Measurements from ENCODE around the gene TIMM29. TPM values are rescaled to one million over a fixed set of nuclear protein-coding genes. Genes with fewer than 3 reads are reported as not detected.
"Not testable (repeated sequence)": the region's sequence is repeated elsewhere in the genome, so short reads cannot be mapped to it uniquely, and the experiment has no call there.

Gene TIMM29
- total RNA-seq, 2 donors from 2014 or later = 23.0 to 24.6 TPM

DNA sequence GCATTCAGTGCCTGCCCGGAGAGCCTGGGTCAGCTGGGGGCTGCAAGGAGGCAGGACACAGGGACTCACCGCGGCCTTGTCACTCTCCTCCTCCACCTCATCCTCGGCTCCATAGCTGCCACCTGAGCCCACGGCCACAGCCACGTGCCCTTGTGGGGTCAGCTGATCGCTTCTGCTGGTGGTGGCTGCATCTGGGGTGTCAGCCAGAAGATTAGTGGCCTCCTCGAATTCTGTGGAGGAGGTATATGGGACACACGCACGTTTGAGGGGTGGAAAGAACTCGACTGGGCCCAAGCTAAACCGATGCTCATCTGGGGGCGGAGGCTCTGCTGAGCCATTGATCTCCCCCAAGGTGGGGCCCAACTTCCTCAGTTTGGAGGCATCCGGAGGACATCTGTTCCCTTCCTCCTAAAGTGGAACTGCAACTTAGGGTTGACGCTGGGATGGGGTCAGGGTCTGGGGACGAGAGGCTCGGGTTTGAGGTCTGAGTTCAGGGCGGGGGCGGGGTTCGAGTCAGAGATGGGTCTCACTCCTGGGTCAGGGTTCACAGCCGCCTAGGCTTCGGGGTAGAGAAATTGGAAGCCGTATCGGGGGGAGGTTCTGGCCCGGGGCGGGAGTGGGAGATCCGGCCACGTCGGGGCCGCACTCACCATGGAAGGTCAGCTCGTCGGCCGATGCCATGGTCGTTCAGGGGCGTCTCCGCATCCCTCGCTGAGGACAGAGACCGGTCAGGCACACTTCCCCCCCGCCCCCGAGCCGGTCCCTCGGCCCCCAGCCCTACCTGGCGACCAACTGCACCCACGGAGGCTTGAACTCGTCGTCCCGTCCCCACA lies 665 bp upstream of the TIMM29 start:
- intact Hi-C loops (cut with DNase I, micrococcal nuclease) = no loop called here
- no peak for DNase-seq
- ATAC-seq = peak; percentile 1

- intact Hi-C loops (cut with DNase I, micrococcal nuclease) = no loop called here
- ATAC-seq = peak; percentile 9
- peak; percentile 32 to 42 for DNase-seq
These were observed 787 bp downstream of the TIMM29 start for GRCh38 chr19:10929402-10929794.

DNA sequence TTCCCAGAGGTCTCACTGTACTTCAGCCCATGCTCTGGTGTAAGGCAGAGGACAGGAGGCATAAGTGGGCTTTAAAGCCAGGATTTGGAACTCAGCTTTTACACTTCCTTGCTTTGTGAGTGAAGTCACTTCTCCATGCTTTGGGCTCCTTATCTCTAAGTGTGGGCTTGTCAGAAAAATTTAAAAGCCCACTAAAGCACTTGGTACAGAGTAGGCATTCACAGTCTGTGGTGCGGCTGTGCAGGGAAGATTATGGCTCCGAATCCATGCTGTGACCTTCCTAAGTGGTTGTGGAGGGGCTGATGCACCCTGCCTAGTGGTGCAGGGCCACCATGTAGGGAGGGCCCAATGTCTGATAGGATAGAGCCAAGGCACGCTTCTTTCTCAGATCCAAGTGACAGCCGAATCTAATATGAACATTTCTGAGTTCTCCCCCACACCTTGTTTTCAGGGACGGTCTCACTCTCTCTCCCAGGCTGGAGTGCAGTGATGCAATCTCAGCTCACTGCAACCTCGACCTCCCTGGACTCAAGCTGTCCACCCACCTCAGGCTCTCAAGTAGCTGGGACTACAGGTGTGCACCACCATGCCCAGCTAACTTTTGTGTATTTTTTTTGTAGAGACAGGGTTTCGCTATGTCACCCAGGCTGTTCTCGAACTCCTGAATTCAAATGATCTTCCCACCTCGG lies 6.9 kb downstream of the TIMM29 start:
- no peak for DNase-seq
- intact Hi-C loops (cut with DNase I, micrococcal nuclease) = no loop called here
- no peak for ATAC-seq

GRCh38 chr19:10936661-10937084 lies 8.1 kb downstream of the TIMM29 start:
- DNase-seq = peak; percentile 36 to 42
- intact Hi-C loops (cut with DNase I, micrococcal nuclease) = no loop called here
- peak; percentile 54 for ATAC-seq

- DNase-seq; intact Hi-C loops (cut with DNase I, micrococcal nuclease): not testable (repeated sequence)
- peak; percentile 47 for ATAC-seq
These were observed 13.0 kb downstream of the TIMM29 start for GRCh38 chr19:10941649-10942048.

DNA sequence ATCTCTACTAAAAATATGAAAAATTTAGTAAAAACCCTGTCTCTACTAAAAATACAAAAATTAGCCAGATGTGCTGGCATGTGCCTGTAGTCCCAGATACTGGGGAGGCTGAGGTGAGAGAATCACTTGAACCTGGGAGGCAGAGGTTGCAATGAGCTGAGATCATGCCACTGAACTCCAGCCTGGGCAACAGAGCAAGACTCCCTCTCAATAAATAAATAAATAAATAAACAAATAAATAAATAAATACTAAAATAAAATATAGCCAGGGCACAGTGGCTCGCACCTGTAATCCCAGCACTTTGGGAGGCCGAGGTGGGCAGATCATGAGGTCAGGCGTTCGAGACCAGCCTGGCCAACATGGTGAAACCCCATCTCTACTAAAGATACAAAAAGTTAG lies 14.8 kb downstream of the TIMM29 start:
- DNase-seq; intact Hi-C loops (cut with DNase I, micrococcal nuclease): not testable (repeated sequence)

GRCh38 chr19:10945264-10945663 lies 16.7 kb downstream of the TIMM29 start:
- DNase-seq = no peak
- intact Hi-C loops (cut with DNase I, micrococcal nuclease) = no loop called here
- no peak for ATAC-seq

More for the DNA sequence above, 14.8 kb downstream of the TIMM29 start:
- not testable (repeated sequence) for ATAC-seq

DNA sequence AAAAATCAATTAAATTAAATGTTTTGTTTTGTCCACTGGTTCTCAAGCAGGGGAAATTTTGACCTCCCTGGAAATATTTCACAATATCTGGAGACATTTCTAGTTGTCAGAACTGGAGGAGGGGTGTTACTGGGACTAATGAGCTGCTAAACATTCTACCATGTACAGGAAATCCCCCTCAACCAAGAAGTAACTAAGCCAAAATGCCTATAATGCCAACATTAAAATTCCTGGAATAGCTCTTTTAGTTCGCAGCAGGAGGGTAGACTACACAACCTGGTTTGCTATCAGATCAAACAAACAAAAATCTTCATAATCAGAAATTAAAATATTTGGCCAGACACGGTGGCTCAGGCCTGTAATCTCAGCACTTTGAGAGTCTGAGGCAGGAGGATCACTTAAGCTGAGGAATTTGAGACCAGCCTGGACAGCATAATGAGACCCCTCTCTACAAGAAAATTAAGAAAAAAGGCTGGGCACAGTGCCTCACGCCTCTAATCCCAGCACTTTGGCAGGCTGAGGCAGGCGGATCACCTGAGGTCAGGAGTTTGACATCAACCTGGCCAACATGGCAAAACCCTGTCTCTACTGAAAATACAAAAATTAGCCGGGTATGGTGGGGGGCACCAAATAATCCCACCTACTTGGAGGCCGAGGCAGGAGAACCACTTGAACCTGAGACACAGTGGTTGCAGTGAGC lies 18.5 kb downstream of the TIMM29 start:
- DNase-seq = no peak
- intact Hi-C loops (cut with DNase I, micrococcal nuclease) = no loop called here
- no peak for ATAC-seq

DNA sequence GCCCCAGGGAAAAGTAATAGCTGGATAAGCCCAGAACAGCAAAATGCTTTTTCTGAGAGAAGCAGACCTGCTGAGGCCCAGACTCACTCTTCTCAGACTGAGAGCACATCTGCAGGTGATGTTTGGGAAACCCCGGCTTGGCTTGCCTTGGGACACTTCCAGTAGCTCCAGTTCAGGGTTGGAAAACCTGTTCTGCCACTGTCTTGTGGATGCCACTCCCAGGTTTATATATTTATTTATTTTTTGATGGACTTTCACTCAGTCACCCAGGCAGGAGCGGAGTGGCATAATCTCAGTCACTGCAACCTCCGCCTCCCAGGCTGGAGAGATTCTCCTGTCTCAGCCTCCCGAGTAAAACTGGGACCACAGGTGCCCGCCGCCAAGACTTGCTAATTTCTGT lies 24.2 kb downstream of the TIMM29 start:
- peak; percentile 97 for ATAC-seq
- intact Hi-C loops (cut with DNase I, micrococcal nuclease) = no loop called here
- DNase-seq = peak; percentile 73 to 84

- ATAC-seq; intact Hi-C loops (cut with DNase I, micrococcal nuclease): not testable (repeated sequence)
These were observed 30.8 kb downstream of the TIMM29 start for GRCh38 chr19:10959277-10959968.

GRCh38 chr19:10960314-10961072 lies 31.9 kb downstream of the TIMM29 start, which contains the start of gene SMARCA4:
Gene SMARCA4, plus strand, starts transcription at chr19:10961030. Its CDS starts 23,122 bp downstream, at chr19:10984152.
- intact Hi-C loops (cut with DNase I, micrococcal nuclease) = no loop called here
- DNase-seq (peak; percentile 94 to 98), ATAC-seq (peak; percentile 95)

More at GRCh38 chr19:10959277-10959968, 30.8 kb downstream of the TIMM29 start:
- DNase-seq = not testable (repeated sequence)

DNA sequence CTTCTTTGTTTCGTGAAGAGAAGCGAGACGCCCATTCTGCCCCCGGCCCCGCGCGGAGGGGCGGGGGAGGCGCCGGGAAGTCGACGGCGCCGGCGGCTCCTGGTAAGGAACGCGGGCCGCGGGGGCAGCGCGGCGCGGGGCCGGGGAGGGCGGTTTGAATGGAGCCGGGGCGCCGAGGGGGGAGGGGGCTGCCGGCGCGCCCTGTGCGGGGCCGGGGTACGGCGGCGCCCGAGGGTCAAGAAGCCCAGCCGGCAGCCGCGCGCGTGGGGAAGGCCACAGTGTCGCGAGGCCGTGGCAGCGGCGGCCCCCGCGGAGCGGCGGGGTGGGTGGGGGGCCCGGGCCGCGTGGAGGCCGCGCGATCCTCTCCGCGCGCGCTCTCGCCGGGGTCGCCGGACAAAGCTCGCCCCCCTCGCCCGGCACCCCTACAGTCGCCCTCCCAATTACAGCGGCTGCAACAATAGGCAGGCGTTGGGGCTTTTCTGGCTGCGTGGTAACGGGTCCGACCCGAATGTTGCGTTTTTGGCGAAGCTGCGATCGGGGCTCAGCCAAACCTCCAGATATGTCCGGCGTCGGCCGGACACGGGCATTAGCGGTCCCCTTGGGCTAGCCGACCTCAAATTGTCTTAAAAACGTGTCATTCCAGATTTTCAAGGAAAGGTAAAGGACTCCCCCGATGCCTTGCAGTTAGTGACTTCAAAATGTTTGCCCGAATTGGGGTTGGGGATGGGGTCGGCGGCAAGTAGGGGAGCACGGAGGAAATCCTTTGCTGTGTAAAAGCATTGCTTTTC lies 32.7 kb downstream of the TIMM29 start:
- intact Hi-C loops (cut with DNase I, micrococcal nuclease) = no loop called here
- peak in 1 of 2 donors; percentile 50 for DNase-seq
- ATAC-seq = peak; percentile 30

- no peak for ATAC-seq
- DNase-seq = no peak
- intact Hi-C loops (cut with DNase I, micrococcal nuclease) = no loop called here
These were observed 34.3 kb downstream of the TIMM29 start for GRCh38 chr19:10962863-10963262.

DNA sequence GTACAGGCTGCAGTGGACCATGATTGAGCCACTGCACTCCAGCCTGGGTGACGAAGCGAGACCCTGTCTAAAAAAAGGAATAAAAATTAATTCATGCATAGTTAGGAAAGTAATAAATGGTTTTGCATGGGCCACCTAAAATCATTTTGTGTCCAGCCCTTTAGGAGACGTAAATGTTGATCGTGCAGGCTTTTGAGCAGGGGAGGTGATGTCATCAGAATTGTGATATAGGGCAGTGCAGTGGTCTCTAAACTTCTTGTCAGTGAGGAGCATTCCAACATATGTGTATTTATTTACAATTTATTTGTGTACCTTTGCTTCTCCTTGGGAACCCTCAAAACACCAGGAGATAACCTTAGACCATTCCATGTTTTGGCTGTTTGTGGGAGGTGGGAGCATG lies 35.3 kb downstream of the TIMM29 start:
- intact Hi-C loops (cut with DNase I, micrococcal nuclease) = no loop called here
- ATAC-seq (no peak), DNase-seq (no peak)

- intact Hi-C loops (cut with DNase I, micrococcal nuclease) = no loop called here
- DNase-seq = no peak
- no peak for ATAC-seq
These were observed 36.3 kb downstream of the TIMM29 start for GRCh38 chr19:10964903-10965302.

DNA sequence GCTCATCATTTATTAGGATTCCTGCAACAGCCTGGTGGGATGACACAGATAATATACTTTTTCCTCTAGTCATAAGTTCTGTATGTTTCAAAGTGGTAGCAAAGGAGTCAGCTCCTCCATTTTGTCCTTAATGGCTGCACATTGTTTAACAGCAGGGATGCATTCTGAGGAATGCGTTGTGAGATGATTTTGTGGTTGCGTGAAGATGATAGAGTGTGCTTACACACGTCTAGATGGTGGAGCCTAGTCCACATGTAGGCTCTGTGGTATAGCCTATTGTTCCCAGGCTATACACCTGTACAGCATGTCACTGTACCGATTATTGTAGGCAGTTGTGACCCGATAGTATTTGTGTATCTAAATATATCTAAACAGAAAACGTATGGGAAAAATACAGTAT lies 36.8 kb downstream of the TIMM29 start:
- ATAC-seq = no peak
- intact Hi-C loops (cut with DNase I, micrococcal nuclease) = no loop called here

DNA sequence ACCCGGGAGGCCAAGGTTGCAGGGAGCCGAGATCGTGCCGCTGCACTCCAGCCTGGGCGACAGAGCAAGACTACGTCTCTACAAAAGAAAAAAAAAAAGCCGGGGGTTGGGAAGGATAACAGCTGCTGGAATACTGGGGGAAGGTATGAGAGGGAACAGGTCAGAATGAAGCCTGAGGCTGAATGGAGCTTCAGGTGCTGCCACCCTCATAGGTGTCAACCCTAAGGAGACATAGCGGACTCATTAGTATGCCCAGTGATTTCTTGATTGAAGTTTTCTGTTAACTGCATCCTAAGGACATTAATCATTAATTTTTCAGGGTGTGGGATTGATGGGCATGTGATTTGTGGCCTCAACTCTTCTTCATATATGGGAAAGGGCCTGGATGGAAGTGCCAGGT lies 38.2 kb downstream of the TIMM29 start:
- DNase-seq = no peak
- intact Hi-C loops (cut with DNase I, micrococcal nuclease) = no loop called here
- ATAC-seq = no peak

More for the DNA sequence above, 36.8 kb downstream of the TIMM29 start:
- DNase-seq = no peak

All from left colon (tissue), 2 donors.